ENCODE measurements around the gene ZNF148. TPM values are rescaled to one million over a fixed set of nuclear protein-coding genes. Genes with fewer than 3 reads are reported as not detected.

Gene ZNF148
- total RNA-seq, 6 donors from 2014 or later: 24.5 to 42.9 (median 32.8) TPM

- no peaks in the 10 kb centered on the region for H3K9me3 ChIP-seq
- no peaks in the 10 kb centered on the region for H3K27me3 ChIP-seq
- ATAC-seq (ENCODE audit: low FRiP score in 2 of 2): no peak
- WGBS, 2 donors: 54 to 62% methylated on average over 6 of the region's 6 CpGs
- peaks cover 0 to 10% (median 5%) of the 10 kb centered on the region in 4 donors for H3K4me1 ChIP-seq
- H3K4me3 ChIP-seq: no peak overlapping the region
- DNase-seq: peak in 1 of 2 donors; percentile 72
- peak overlapping the region in 3 of 4 donors; percentile 22 to 28 (median 28) for H3K27ac ChIP-seq
- H3K36me3 ChIP-seq: peaks cover 0 to 22% (median 12%) of the 10 kb centered on the region in 4 donors
- TF ChIP-seq POLR2A (IDR thresholded peaks at IDR 0.05): no peak
- no peak for TF ChIP-seq POLR2AphosphoS5 (IDR thresholded peaks at IDR 0.05)
- no peak for TF ChIP-seq EP300 (IDR thresholded peaks at IDR 0.05)
- no peak for TF ChIP-seq CTCF (IDR thresholded peaks at IDR 0.05)
These were observed 138.7 kb downstream of the ZNF148 start for GRCh38 chr3:125236331-125236903.

GRCh38 chr3:125234831-125235230, 140.3 kb downstream of the ZNF148 start:
- Histone ChIP-seq H3K4me3 (no peak overlapping the region), H3K9me3 (no peaks in the 10 kb centered on the region), H3K27me3 (no peaks in the 10 kb centered on the region), H3K27ac (no peak overlapping the region), H3K36me3 (peaks cover 0 to 22% (median 12%) of the 10 kb centered on the region in 4 donors), H3K4me1 (peaks cover 0 to 3% (median 1%) of the 10 kb centered on the region in 4 donors)
- ATAC-seq (ENCODE audit: low FRiP score in 2 of 2) (no peak), DNase-seq (no peak)
- TF ChIP-seq POLR2A (IDR thresholded peaks at IDR 0.05) (no peak), POLR2AphosphoS5 (IDR thresholded peaks at IDR 0.05) (no peak), CTCF (IDR thresholded peaks at IDR 0.05) (no peak), EP300 (IDR thresholded peaks at IDR 0.05) (no peak)
- 83 to 97% methylated on average over 1 of the region's 1 CpG for WGBS, 2 donors

- DNase-seq (no peak), ATAC-seq (ENCODE audit: low FRiP score in 2 of 2) (no peak)
- Histone ChIP-seq H3K27me3 (no peaks in the 10 kb centered on the region), H3K27ac (no peak overlapping the region), H3K4me3 (no peak overlapping the region), H3K4me1 (peaks cover 0 to 6% (median 2%) of the 10 kb centered on the region in 4 donors), H3K36me3 (peaks cover 0 to 22% (median 12%) of the 10 kb centered on the region in 4 donors), H3K9me3 (no peaks in the 10 kb centered on the region)
- WGBS, 2 donors: 92 to 100% methylated on average over 2 to 3 of the region's 3 CpGs
- TF ChIP-seq EP300 (IDR thresholded peaks at IDR 0.05): no peak
- no peak for TF ChIP-seq POLR2A (IDR thresholded peaks at IDR 0.05)
- no peak for TF ChIP-seq POLR2AphosphoS5 (IDR thresholded peaks at IDR 0.05)
- no peak for TF ChIP-seq CTCF (IDR thresholded peaks at IDR 0.05)
These were observed 142.7 kb downstream of the ZNF148 start for GRCh38 chr3:125232401-125232800.

GRCh38 chr3:125231895-125232294, 143.2 kb downstream of the ZNF148 start:
- H3K36me3 ChIP-seq: peaks cover 0 to 24% (median 12%) of the 10 kb centered on the region in 4 donors
- ATAC-seq (ENCODE audit: low FRiP score in 2 of 2): no peak
- H3K9me3 ChIP-seq: no peaks in the 10 kb centered on the region
- 79% methylated on average over 3 of the region's 3 CpGs for WGBS, 2 donors
- DNase-seq: no peak
- no peak for TF ChIP-seq CTCF (IDR thresholded peaks at IDR 0.05)
- no peak for TF ChIP-seq EP300 (IDR thresholded peaks at IDR 0.05)
- no peak for TF ChIP-seq POLR2A (IDR thresholded peaks at IDR 0.05)
- no peak for TF ChIP-seq POLR2AphosphoS5 (IDR thresholded peaks at IDR 0.05)
- no peak overlapping the region for H3K4me3 ChIP-seq
- no peak overlapping the region for H3K27ac ChIP-seq
- H3K4me1 ChIP-seq: peaks cover 0 to 6% (median 2%) of the 10 kb centered on the region in 4 donors
- H3K27me3 ChIP-seq: no peaks in the 10 kb centered on the region

- H3K27ac ChIP-seq: no peak overlapping the region
- no peak for TF ChIP-seq POLR2A (IDR thresholded peaks at IDR 0.05)
- TF ChIP-seq EP300 (IDR thresholded peaks at IDR 0.05): no peak
- no peak for TF ChIP-seq CTCF (IDR thresholded peaks at IDR 0.05)
- no peak for TF ChIP-seq POLR2AphosphoS5 (IDR thresholded peaks at IDR 0.05)
- H3K4me3 ChIP-seq: no peak overlapping the region
- H3K27me3 ChIP-seq: no peaks in the 10 kb centered on the region
- peaks cover 0 to 25% (median 12%) of the 10 kb centered on the region in 4 donors for H3K36me3 ChIP-seq
- 77 to 82% methylated on average over 1 of the region's 1 CpG for WGBS, 2 donors
- DNase-seq (no peak), ATAC-seq (ENCODE audit: low FRiP score in 2 of 2) (no peak)
- peaks cover 0 to 6% (median 0%) of the 10 kb centered on the region in 4 donors for H3K4me1 ChIP-seq
- H3K9me3 ChIP-seq: no peaks in the 10 kb centered on the region
These were observed 145.4 kb downstream of the ZNF148 start for GRCh38 chr3:125229707-125230106.

All from upper lobe of left lung (tissue), 6 donors.